ENCODE data around the gene MED15.

MED15 gene

DNA sequence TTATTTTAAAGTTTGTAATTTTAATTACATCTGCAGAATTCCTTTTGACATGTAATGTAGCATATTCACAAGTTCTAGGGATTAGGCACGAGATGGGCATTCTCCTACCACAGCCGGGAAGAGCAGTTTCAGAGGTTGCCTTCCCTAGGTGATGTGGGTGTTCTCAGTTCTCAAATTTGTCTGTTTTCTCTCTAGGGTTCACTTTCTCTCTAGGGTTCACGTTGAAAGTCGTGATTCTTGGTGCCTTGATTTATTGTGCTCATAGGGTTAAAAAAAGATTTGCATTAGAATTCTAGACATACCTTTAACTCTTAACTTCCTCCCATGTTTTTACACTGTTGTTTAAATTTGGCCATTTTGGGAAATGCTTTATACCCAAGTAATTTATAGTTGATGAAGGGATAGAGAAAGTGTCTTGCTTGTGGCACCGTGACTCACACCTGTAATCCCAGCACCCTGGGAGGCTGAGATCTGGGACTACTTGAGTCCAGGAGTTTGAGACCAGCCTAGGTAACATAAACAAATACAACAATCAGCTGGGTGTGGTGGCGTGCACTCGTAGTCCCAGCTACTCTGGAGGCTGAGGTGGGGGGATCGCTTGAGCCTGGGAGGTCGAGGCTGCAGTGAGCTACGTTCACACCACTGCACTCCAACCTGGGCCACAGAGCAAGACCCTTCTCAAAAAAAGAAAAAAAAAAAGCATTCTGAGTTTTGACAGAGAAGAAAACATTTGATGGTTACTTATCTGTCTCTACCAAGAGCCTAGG is 3.6 kb downstream of the MED15 start:
- DNase-seq = no peak

DNA sequence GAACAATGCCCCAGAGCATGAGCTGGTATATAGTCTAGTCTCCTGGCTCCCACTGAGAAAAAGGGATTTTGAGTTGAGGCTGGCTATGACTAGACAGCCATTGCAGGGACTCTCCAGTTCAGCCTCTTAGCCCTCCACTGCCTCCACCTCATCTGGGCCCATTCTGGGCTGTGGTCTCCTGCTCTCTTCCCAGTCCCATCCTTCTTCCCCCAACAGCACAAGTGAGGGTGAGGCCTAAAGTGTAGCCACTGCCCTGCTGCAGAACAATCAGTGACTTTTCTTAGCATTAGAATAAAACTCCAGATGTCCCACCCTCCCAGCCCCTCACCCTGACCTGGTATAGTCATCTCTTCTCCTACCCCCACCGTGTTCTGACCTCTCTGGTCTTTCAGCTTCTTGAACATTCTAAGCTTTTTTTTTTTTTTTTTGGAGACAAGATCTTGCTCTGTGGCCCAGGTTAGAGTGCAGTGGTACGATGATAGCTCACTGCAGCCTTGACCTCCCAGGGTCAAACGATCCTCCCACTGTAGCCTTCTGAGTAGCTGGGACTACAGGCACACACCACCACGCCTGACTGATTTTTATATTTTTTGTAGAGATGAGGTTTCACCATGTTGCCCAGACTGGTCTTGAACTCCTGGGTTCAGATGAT is 4.3 kb downstream of the MED15 start:
- DNase-seq = no peak

DNA sequence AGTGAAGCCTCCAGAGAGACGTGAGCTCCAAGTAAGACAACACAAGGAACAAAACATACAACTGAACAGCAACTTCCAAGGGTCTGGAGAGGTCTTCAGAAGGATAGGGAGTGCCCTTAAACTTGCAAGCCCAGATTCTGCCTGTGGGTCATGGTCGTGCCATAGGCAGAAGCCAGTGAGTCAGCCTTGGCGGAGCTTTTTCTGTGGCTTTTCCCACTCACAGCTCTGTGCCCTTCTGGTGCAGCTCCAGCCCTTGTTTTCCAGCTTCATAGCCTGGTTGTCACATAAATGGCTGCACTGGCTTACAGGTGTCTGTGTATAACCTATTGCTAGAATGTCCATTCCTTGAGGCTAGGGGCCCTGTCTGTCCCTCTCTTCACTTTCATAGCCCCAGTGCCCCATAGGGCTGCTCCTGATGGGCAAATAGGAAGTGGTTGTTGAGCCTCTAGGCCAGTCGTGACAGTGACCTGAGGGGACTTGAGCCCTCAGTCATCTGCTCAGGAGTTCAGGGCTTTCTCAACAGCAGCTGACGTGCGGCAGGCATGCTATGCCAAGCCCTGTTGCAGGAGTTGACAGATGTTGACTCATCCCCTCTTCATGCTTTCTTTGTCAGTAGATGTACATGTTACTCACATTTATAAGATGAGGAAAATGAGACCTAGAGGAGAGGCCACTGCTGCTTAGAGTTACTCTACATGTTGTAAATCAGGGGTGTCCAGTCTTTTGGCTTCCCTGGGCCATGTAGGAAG is 7.4 kb downstream of the MED15 start:
- DNase-seq = no peak

GRCh38 chr22:20516399-20516798 is 9.0 kb downstream of the MED15 start:
- DNase-seq = no peak

DNA sequence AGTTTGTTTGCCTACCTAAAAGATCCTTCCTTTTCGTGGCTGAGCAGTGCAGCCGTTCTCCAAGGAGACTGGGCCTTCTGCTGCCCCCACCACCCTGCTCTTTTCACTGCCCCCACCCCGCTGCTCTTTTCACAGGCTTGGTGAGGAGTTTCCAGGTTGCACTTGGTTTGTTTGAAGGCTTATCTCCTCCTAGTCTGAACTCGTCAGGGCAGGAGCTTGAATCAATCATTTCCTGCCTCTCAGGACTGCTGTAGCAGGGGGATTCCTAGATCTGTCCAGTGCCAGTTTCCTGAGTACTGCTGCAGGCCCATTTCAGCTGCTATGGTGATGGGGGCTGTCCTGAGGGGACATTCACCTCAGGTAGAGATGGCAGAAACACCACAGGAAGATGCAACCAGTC is 10.0 kb downstream of the MED15 start:
- no peak for DNase-seq

DNA sequence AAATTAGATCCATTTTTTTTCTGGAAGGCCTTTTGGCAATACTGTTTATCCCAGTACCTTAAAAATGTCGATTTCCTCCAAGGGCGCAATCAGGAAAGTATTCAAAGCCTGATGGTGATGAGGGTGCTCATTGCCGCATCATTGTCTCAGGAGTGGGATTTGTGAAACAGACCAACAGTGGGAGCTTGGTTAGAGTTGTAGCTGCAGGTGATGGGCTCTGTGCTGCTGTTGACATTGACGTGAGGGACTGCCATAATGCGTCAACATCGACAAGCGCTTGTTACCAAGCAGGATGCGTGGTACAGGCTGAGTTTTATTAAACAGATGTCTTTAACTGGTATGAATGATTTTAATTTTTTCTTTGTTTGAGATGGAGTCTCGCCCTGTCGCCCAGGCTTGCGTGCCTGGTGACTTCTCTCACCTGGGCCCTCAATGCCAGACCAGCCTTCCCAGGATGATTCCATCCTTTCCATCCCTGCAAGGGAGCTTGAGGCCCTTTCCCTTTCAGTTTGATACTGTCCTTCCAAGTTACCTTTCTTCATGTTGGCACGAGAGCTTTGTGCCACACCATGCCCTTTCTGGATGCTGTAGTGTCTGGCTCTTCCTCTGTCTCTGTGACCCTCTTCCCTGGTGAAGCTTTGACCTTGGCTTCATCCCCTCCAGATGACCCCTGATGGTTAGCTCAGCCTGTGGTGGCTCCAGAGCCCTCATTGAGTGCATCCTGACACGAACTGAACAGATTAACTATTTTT is 10.6 kb downstream of the MED15 start:
- DNase-seq = no peak

DNA sequence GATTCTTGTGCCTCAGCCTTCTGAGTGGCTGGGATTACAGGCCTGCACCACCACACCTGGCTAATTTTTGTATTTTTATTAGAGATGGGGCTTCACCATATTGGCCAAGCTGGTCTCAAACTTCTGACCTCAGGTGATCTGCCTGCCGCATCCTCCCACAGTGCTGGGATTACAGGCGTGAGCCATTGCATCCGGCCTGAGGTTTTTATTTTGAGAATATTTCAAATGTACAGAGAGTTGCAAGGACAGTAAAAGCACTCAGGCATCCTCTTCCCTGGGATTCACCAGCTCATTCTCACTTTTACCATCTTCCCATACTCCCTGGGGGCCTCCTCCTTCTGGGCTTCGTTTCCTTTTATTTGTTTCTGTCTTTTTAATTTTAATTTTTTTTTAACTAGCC is 12.1 kb downstream of the MED15 start:
- DNase-seq = no peak

DNA sequence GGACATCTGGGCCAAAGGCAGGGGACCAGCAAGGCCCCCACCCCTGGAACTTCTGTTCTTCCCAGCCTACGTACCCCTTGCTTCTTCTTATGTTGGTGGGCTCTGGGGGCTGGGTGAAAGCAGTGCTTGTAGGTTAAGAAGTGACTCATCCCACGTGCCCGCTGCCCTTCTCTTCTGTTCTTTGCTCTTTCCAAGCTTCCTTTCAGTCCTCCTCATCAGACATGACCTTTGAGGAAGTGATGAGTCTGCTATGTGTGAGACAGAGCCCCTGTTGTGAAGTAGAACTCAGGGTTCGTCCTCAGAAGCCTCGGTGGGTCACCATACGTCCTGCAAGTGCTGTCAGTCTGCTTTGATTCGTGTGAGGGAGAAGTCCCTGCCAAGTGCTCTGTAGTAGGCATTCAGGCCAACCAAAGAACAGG is 12.7 kb downstream of the MED15 start:
- DNase-seq = no peak

DNA sequence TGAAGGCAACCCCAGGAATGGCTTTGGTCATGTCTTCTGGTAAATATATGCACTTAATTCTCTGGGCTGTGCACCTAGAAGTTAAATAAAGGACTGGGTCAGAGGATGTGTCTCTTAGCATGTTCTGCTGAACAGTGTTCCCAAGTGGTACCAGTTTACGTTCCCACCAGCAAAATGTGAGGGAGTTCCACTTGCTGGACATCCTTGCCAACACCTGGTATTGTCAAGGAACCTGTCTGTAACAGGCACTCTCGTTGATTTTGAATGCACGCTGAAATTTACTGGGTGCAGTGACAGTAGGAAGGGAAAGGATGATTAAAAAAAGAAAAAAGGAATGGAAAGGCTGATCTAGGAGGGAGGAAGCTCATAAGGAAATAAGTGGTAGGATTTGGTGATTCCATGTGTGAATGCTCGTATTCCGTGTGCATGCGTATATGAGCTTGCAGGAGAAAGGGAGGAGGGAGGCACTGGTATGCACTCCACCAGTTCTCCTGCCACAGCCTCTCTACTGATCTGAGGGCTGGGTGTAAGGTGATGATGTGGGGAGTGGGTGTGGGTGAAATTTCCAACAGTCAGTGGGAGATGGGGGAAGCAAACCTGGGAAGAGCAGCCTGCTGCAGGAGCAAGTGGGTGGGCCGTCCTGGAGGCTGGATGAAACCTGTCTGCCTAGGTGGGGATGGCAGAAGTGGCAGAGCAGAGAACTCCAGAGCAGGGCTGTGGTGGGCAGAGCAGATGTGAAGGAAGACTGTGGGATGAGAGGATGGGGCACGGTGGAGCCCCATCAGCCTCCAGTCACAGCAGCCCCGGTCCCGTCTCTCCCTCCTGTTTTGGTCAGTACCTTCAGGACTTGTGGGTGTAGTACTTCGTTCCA is 15.0 kb downstream of the MED15 start:
- DNase-seq = no peak

DNA sequence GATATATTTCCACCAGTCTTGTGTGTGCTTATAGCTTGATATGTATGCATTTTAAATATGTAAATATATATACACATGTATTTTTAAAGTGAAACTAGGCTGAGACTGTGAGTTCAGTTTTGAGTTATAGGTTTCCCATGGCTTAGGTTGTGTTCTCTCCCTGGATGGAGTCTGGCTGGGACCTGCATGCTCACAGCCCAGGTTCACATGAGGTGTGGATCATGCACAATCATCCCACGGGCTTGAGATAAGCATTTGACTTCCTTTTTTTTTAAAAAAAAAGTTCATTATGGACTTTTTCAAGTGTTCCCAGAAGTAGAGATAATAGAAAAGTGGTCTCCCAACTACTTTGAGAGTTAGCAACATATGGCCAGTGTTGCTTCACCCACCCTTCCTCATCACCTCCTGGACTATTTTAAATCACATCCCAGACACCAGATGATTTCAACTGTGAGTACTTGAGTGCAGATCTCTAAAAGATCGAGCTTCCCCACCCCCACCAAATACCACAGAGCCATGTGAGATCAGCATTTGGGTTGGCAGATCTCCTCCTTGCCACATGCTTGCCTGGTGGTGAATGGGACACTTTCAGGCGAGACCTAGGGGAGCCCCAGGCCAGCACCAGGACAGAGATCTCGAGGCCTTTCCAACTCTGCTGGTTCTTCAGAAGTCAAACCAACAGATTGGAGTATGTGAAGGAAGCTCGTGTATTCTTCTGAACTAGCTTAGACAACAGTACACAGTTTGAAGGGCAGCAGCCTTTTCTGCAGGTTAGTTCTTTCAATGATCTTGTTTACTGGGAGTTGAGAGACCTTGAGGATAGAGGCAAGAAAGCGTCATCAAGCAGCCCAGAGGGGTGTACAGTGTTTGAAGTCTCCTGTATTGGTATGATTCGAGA is 15.9 kb downstream of the MED15 start:
- DNase-seq = no peak

GRCh38 chr22:20524004-20524481 is 16.6 kb downstream of the MED15 start:
- DNase-seq = no peak

- no peak for DNase-seq
These were observed 17.6 kb downstream of the MED15 start for GRCh38 chr22:20525048-20525447.

DNA sequence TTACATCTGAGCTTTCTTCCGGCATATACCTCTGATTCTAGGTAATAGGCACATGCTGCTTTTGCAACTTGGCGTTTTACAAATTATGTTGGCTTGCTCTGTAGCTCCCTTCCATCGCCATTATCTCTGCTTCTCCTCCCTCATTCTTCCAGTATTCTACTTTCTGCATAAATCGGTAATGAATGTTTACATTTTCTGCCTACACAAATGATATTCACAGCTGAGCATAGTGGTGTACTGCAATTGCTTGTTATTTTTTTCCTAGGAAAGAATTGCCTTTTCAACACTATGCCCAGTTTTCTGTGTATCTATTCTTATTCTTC is 18.9 kb downstream of the MED15 start:
- DNase-seq = no peak

DNA sequence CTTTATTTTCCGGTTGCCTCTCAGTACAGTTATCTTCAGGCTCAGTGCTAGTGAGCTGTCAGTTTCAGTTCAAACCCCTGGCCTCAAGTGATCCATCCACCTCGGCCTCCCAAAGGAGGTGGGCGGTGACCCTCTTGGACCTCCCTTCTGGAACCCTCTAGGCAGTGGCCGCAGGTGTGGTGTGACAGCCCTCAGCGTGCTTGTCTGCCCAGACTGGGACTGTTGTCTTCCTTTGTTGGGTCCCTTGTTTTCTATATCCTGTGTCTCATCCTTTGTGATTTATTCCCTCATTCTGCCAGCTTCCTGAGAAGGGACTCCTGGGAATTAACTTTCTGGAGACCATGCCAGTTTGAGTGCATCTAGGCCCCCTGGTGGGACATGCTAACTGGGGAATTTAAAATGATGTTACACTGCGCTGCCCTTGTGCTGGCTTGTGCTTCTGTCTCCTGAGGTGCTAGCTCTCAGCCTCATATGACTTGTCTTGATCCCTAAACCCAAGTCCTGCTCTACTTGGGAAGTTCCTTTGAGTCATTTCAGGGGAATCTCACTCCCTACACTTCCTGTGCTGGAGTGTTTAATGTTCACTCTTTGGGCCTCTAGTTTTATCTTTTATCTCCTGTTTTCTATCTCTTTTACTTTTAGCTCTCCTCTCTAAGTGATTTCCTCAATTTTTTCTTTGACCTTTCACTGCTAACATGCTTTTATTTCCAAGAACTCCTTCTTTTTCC is 19.4 kb downstream of the MED15 start:
- no peak for DNase-seq

DNA sequence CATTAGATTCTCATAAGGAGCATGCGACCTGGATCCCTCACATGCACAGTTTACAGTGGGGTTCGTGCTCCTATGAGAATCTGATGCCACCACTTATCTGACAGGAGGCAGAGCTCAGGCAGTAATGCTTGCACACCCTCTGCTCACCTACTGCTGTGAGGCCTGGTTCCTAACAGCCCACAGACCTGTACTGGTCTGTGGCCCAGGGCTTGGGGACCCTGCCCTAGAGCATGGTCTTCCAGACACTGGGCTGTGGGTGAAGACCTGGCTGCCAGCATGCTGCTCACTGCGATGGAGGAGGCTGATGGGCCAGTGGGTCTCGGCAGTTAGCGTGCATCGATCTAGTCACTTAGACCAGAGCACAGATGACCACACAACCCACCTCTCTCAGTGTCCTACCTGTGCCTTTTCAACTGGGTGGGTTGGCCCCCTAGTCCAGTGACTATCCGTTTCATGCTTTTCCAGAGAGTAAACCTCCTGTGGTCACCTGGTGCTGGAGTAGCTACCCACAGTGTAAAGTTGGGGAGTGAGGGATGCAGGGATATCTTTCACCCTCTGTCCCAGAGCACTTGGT is 21.1 kb downstream of the MED15 start:
- DNase-seq = no peak

- no peak for DNase-seq
These were observed 23.2 kb downstream of the MED15 start for GRCh38 chr22:20530368-20531153.

GRCh38 chr22:20531154-20531403 is 23.7 kb downstream of the MED15 start:
- DNase-seq = no peak

GRCh38 chr22:20531404-20532201 is 24.2 kb downstream of the MED15 start:
- DNase-seq = no peak
